H1 (cell line): ENCODE measurements around the gene DUSP2. TPM values are rescaled to one million over a fixed set of nuclear protein-coding genes. Genes with fewer than 3 reads are reported as not detected.

Experiments
- CTCF ChIA-PET: fragments of 300-600 bp; sonication (Branson Sonifier 250); formaldehyde crosslinking; loops from one replicate; lab custom pipeline; 2021; ENCODE audit not compliant: partially characterized antibody; lab: Charles Lee
- POLR2A ChIA-PET: fragments of 300-600 bp; sonication (Branson Sonifier 250); formaldehyde crosslinking; loops from one replicate; lab custom pipeline; 2021; ENCODE audit warnings: inconsistent platforms; ENCODE audit not compliant: partially characterized antibody; lab: Charles Lee
- DNase-seq, 2 experiments: peaks; one replicate each; pipeline versions ENCODE4 v3.0.0 to v3.0.0-alpha.2; 2010 to 2022; ENCODE audit warnings: low spot score in 2 of 2, low read depth in 1 of 2, mixed read lengths in 1 of 2
- FAIRE-seq: peaks from 2 replicates; lab custom pipeline; 2011; peaks lifted over from hg19 to GRCh38; lab: Jason Lieb, UNC
- H2AFZ ChIP-seq: 2 replicates; pipeline ENCODE4 v1.8.1; 2012; ENCODE audit warnings: low read length, inconsistent platforms
- H2AK5ac ChIP-seq: 2 replicates; pipeline ENCODE4 v1.6.1; 2013; ENCODE audit warnings: low read depth, low read length
- H2BK120ac ChIP-seq: replicated peaks from 2 replicates; pipeline ENCODE3; 2013; ENCODE audit warnings: low read depth, low read length, inconsistent platforms
- H2BK12ac ChIP-seq: 2 replicates; pipeline ENCODE4 v1.6.1; 2013; ENCODE audit warnings: low read depth, low read length
- H2BK15ac ChIP-seq: 2 replicates; pipeline ENCODE4 v1.6.1; 2013; ENCODE audit warnings: low read length
- H2BK20ac ChIP-seq: 2 replicates; pipeline ENCODE4 v1.6.1; 2013; ENCODE audit warnings: low read length
- H2BK5ac ChIP-seq: 2 replicates; pipeline ENCODE4 v1.6.1; 2013; ENCODE audit warnings: low read depth, low read length
- H3K14ac ChIP-seq: 2 replicates; pipeline ENCODE4 v1.6.1; 2013; ENCODE audit warnings: inconsistent platforms; ENCODE audit not compliant: insufficient read length
- H3K18ac ChIP-seq: 2 replicates; pipeline ENCODE4 v1.6.1; 2013; ENCODE audit warnings: low read length; ENCODE audit errors: extremely low read depth
- H3K23ac ChIP-seq: 2 replicates; pipeline ENCODE4 v1.6.1; 2013; ENCODE audit warnings: inconsistent platforms; ENCODE audit not compliant: insufficient read length
- H3K23me2 ChIP-seq: 2 replicates; pipeline ENCODE4 v1.6.1; 2013; ENCODE audit warnings: low read depth, low read length
- H3K27ac ChIP-seq: 2 replicates; pipeline ENCODE4 v1.6.1; 2011; ENCODE audit warnings: low read depth, low read length, inconsistent platforms
- H3K27me3 ChIP-seq, 4 experiments: replicated peaks in 1 of 4; 1 replicate in 1 of 4; 2 replicates in 3 of 4; pipeline versions ENCODE4 v1.6.1 to v1.8.1; 2011 to 2013; ENCODE audit warnings: low read length in 3 of 4, mild to moderate bottlenecking in 3 of 4, inconsistent platforms in 2 of 4, mixed read lengths in 2 of 4, moderate library complexity in 1 of 4; ENCODE audit not compliant: control insufficient read depth in 3 of 4, insufficient read depth in 3 of 4; ENCODE audit errors: extremely low read depth in 1 of 4
- H3K36me3 ChIP-seq, 4 experiments: 2 replicates each; pipeline versions ENCODE4 v1.6.1 to v1.8.1; 2011 to 2013; ENCODE audit warnings: mild to moderate bottlenecking in 4 of 4, low read length in 3 of 4, moderate library complexity in 2 of 4, control low read depth in 1 of 4, inconsistent platforms in 1 of 4; ENCODE audit not compliant: insufficient read depth in 4 of 4, control insufficient read depth in 2 of 4
- H3K4ac ChIP-seq: replicated peaks from 2 replicates; pipeline ENCODE3; 2013; ENCODE audit warnings: low read length, low read depth, mixed read lengths, inconsistent platforms; ENCODE audit not compliant: insufficient read length
- H3K4me1 ChIP-seq, 4 experiments: replicated peaks in 1 of 4; 1 replicate in 1 of 4; 2 replicates in 3 of 4; pipeline versions ENCODE4 v1.6.1 to v1.8.1; 2011 to 2013; ENCODE audit warnings: low read length in 3 of 4, inconsistent platforms in 2 of 4, mixed read lengths in 1 of 4; ENCODE audit not compliant: insufficient read depth in 4 of 4, control insufficient read depth in 3 of 4
- H3K4me2 ChIP-seq, 2 experiments: 2 replicates each; pipeline versions ENCODE4 v1.6.1 to v1.8.1; 2011 to 2013; ENCODE audit warnings: low read depth in 2 of 2, low read length in 2 of 2, control low read depth in 1 of 2, inconsistent platforms in 1 of 2, mild to moderate bottlenecking in 1 of 2; ENCODE audit not compliant: insufficient read depth in 1 of 2
- H3K4me3 ChIP-seq, 4 experiments: fragments of 200-600, 300-600 bp in 1 of 4; sonication (generic), shearing (Covaris generic), sonication (Bioruptor Twin) in 1 of 4; 2 replicates each; pipeline versions ENCODE4 v1.5.1 to v1.8.1; 2011 to 2016; ENCODE audit warnings: low read length in 4 of 4, low read depth in 3 of 4, control low read depth in 2 of 4, inconsistent platforms in 2 of 4, mild to moderate bottlenecking in 2 of 4, mixed read lengths in 1 of 4, moderate library complexity in 1 of 4; ENCODE audit not compliant: insufficient read depth in 2 of 4; ENCODE audit errors: extremely low read depth in 1 of 4
- H3K56ac ChIP-seq: replicated peaks from 2 replicates; pipeline ENCODE3; 2013; ENCODE audit warnings: low read depth, mild to moderate bottlenecking, mixed read lengths, low read length, inconsistent platforms; ENCODE audit not compliant: insufficient read length
- H3K79me1 ChIP-seq: 2 replicates; pipeline ENCODE4 v1.6.1; 2013; ENCODE audit warnings: low read depth, low read length, control low read depth
- H3K79me2 ChIP-seq, 2 experiments: 2 replicates each; pipeline versions ENCODE4 v1.6.1 to v1.8.1; 2012 to 2013; ENCODE audit warnings: low read length in 2 of 2, mild to moderate bottlenecking in 2 of 2, inconsistent platforms in 1 of 2; ENCODE audit not compliant: insufficient read depth in 2 of 2, control insufficient read depth in 1 of 2
- H3K9ac ChIP-seq, 4 experiments: replicated peaks in 1 of 4; 1 replicate in 1 of 4; 2 replicates in 3 of 4; pipeline versions ENCODE4 v1.6.1 to v1.8.1; 2011 to 2013; ENCODE audit warnings: low read depth in 3 of 4, low read length in 3 of 4, control low read depth in 2 of 4, mild to moderate bottlenecking in 2 of 4, moderate library complexity in 2 of 4, inconsistent platforms in 1 of 4; ENCODE audit errors: extremely low read depth in 1 of 4
- H3K9me3 ChIP-seq, 2 experiments: 2 replicates each; pipeline versions ENCODE4 v1.6.1 to v1.8.1; 2012 to 2013; ENCODE audit warnings: mild to moderate bottlenecking in 2 of 2, moderate library complexity in 2 of 2, control low read depth in 1 of 2, inconsistent platforms in 1 of 2, low read depth in 1 of 2, low read length in 1 of 2, mixed read lengths in 1 of 2; ENCODE audit not compliant: insufficient read depth in 2 of 2
- H4K20me1 ChIP-seq, 2 experiments: replicated peaks in 1 of 2; 2 replicates each; pipeline versions ENCODE3 to v1.8.1; 2011 to 2013; ENCODE audit warnings: inconsistent platforms in 2 of 2, low read length in 2 of 2, mild to moderate bottlenecking in 1 of 2; ENCODE audit not compliant: insufficient read depth in 2 of 2, control insufficient read depth in 1 of 2
- H4K5ac ChIP-seq: 2 replicates; pipeline ENCODE4 v1.6.1; 2013; ENCODE audit warnings: low read length, low read depth, mixed read lengths, inconsistent platforms; ENCODE audit not compliant: insufficient read length
- H4K8ac ChIP-seq: 2 replicates; pipeline ENCODE4 v1.8.0; 2013; ENCODE audit warnings: mild to moderate bottlenecking, moderate library complexity, low read length, inconsistent platforms; ENCODE audit not compliant: insufficient read depth; ENCODE audit errors: extremely low read depth
- H4K91ac ChIP-seq: replicated peaks from 2 replicates; pipeline ENCODE3; 2013; ENCODE audit warnings: low read length, mixed read lengths, inconsistent platforms; ENCODE audit not compliant: insufficient read length
- BRCA1 ChIP-seq: IDR thresholded peaks from 2 replicates; pipeline ENCODE4 v1.6.1; 2012; ENCODE audit warnings: low read depth, low read length, improper control_type of control experiment
- CEBPB ChIP-seq: IDR thresholded peaks from 2 replicates; pipeline ENCODE4 v1.6.1; 2012; ENCODE audit warnings: low read depth, low read length
- CREB1 ChIP-seq: IDR thresholded peaks from 2 replicates; pipeline ENCODE4 v1.6.1; 2012; ENCODE audit warnings: inconsistent platforms
- GTF2F1 ChIP-seq: IDR thresholded peaks from 2 replicates; pipeline ENCODE4 v1.6.1; 2012; ENCODE audit warnings: low read depth, low read length, improper control_type of control experiment, borderline replicate concordance
- HDAC2 ChIP-seq, 2 experiments: fragments of 300-600 bp in 1 of 2; sonication (generic) in 1 of 2; IDR thresholded peaks; 2 replicates each; pipeline ENCODE4 v1.6.1; 2011 to 2012; ENCODE audit warnings: low read depth in 2 of 2, low read length in 2 of 2, mild to moderate bottlenecking in 2 of 2, moderate library complexity in 2 of 2, borderline replicate concordance in 1 of 2, inconsistent platforms in 1 of 2
- HDAC6 ChIP-seq: IDR thresholded peaks from one replicate; pipeline ENCODE4 v1.7.1; 2012; ENCODE audit warnings: low read depth, mild to moderate bottlenecking, inconsistent platforms, low read length, moderate library complexity
- JUN ChIP-seq: IDR thresholded peaks from 2 replicates; pipeline ENCODE4 v1.6.1; 2011; ENCODE audit warnings: low read depth, mild to moderate bottlenecking, improper control_type of control experiment, low read length
- MAFK ChIP-seq: IDR thresholded peaks from 2 replicates; pipeline ENCODE4 v1.6.1; 2012; ENCODE audit warnings: low read depth, mild to moderate bottlenecking, improper control_type of control experiment, low read length
- NANOG ChIP-seq: IDR thresholded peaks from 2 replicates; pipeline ENCODE4 v1.6.1; 2011; ENCODE audit warnings: low read length, low read depth, mild to moderate bottlenecking, inconsistent platforms; ENCODE audit not compliant: insufficient read depth, poor library complexity, severe bottlenecking
- SAP30 ChIP-seq: fragments of 300-600 bp; sonication (generic); IDR thresholded peaks from 2 replicates; pipeline ENCODE4 v1.7.1; 2012; ENCODE audit warnings: low read length, moderate library complexity, mild to moderate bottlenecking, inconsistent platforms; ENCODE audit not compliant: insufficient read depth, insufficient replicate concordance
- SIN3A ChIP-seq, 2 experiments: IDR thresholded peaks in 1 of 2; conservative IDR thresholded peaks in 1 of 2; 2 replicates each; pipeline ENCODE4 v1.6.1; 2011 to 2012; ENCODE audit warnings: low read length in 2 of 2, improper control_type of control experiment in 1 of 2, low read depth in 1 of 2, mild to moderate bottlenecking in 1 of 2
- TAF1 ChIP-seq: IDR thresholded peaks from 2 replicates; pipeline ENCODE4 v1.6.1; 2011; ENCODE audit warnings: mild to moderate bottlenecking, low read depth, low read length
- TAF7 ChIP-seq: optimal IDR thresholded peaks from 2 replicates; pipeline ENCODE3; 2011; ENCODE audit warnings: low read depth, mild to moderate bottlenecking, inconsistent platforms, low read length, moderate library complexity, borderline replicate concordance
- TCF12 ChIP-seq: IDR thresholded peaks from 2 replicates; pipeline ENCODE4 v1.6.1; 2011; ENCODE audit warnings: low read depth, mild to moderate bottlenecking, low read length
- WGBS, 2 experiments: shearing (Covaris generic) in 1 of 2; methylation state at CpG; one replicate each; pipeline versions ENCODE4 v1.1.6 to v1.1.7; 2013 to 2015; ENCODE audit warnings: low lambda C conversion rate in 2 of 2, mixed read lengths in 2 of 2, inconsistent platforms in 1 of 2, low coverage in 1 of 2, missing lambda C conversion rate in 1 of 2; ENCODE audit not compliant: insufficient replicate concordance in 2 of 2, insufficient coverage in 1 of 2, insufficient read length in 1 of 2; ENCODE audit errors: extremely low coverage in 1 of 2, missing lambda C conversion rate in 1 of 2; 5-methylcytosine and 5-hydroxymethylcytosine counted together
- polyA plus RNA-seq, 7 experiments: library from polyadenylated mRNA; depleted of rRNA in 3 of 7; stranded (reverse) in 5 of 7; unstranded in 2 of 7; fragments of >200 nt in 5 of 7; fragments of 200-250 nt in 2 of 7; gene quantifications; 1 replicate in 5 of 7; 2 replicates in 1 of 7; 4 replicates in 1 of 7; pipeline versions ENCODE4 v1.2.1 to v1.2.3, GENCODE V29; 2011 to 2013; ENCODE audit warnings: missing spikeins in 2 of 7, mixed read lengths in 2 of 7
- total RNA-seq: library from RNA; stranded (reverse); fragmentation: NEBNext Ultra II Directional; extraction: Animal tissue kit (Norgen Biotek cat#: 25700); gene quantifications from 2 replicates; pipeline ENCODE4 v1.2.1, GENCODE V29; 2021

The DUSP2 gene
- total and polyA plus RNA-seq, 2 of the 8 experiments (the other 6 are each of a cell fraction or from before 2014, with no cell fraction given), result 10.1 to 10.4 TPM

DNA sequence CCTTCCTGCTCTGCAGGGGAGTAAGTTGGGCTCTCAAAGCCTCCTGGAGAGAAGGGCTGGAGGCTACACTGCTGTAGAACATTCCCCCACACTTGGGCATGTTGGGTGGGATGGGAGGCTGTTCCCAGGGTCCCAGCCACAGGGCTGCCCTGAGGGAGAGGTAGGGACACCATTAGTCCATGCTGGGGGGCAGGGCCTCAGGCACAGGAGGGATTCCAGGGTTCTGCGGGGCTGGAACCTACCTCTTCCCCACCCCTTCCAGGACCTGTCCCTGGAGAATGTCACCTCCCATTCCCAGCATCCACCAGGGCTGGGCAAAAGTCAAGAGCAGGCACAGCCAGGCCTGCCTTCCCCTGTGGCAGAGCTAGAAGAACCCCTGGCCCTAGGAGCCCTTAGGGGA is 21.9 kb downstream of the DUSP2 start:
- ChIA-PET POLR2A (no interaction called here), CTCF (interaction anchor here (0.9 to 3.2 kb wide), 8 partner anchors 15 to 130 kb away, joined by 3 to 12 read pairs (median 4); partner anchors contain the start of gene ASTL)
- H3K27ac ChIP-seq, result no peak overlapping the region
- H3K79me1 ChIP-seq, result no peaks in the 10 kb centered on the region
- H2BK12ac ChIP-seq, result no peak overlapping the region
- no peak overlapping the region for H4K91ac ChIP-seq
- H4K8ac ChIP-seq, result no peak overlapping the region
- no peak overlapping the region for H3K14ac ChIP-seq
- 92% methylated on average over 1 of the region's 1 CpG; no CpG with 5 or more reads in 1 of the 2 experiments for WGBS, 2 experiments
- H3K23ac ChIP-seq, result no peak overlapping the region
- H2AFZ ChIP-seq, result no peak overlapping the region
- peaks cover 0 to 4% (median 3%) of the 10 kb centered on the region in 4 experiments; a peak in 4 of 7 replicates for H3K27me3 ChIP-seq
- H3K4ac ChIP-seq, result no peak overlapping the region
- no peaks in the 10 kb centered on the region for H4K20me1 ChIP-seq
- H2BK5ac ChIP-seq, result no peak overlapping the region; the same call in 1 of the 2 replicates
- no peak overlapping the region for H2BK20ac ChIP-seq
- no peaks in the 10 kb centered on the region for H3K36me3 ChIP-seq
- H2AK5ac ChIP-seq, result no peak overlapping the region
- H2BK15ac ChIP-seq, result no peak overlapping the region
- peaks cover 0 to 4% (median 2%) of the 10 kb centered on the region in 4 experiments; a peak in 3 of 7 replicates for H3K4me1 ChIP-seq
- no peak overlapping the region for H3K4me2 ChIP-seq
- no peak overlapping the region for H2BK120ac ChIP-seq
- H3K79me2 ChIP-seq, result no peaks in the 10 kb centered on the region
- no peak overlapping the region for H3K9ac ChIP-seq
- no peak overlapping the region for H3K4me3 ChIP-seq
- H4K5ac ChIP-seq, result no peak overlapping the region
- no peak for FAIRE-seq
- no peaks in the 10 kb centered on the region for H3K9me3 ChIP-seq
- H3K56ac ChIP-seq, result no peak overlapping the region
- no peak overlapping the region for H3K18ac ChIP-seq
- H3K23me2 ChIP-seq, result no peaks in the 10 kb centered on the region
- DNase-seq, result no peak
- TF ChIP-seq HDAC2 (IDR thresholded peaks at IDR 0.05; ENCODE audit: borderline replicate concordance in 1 of 2, low read depth in 2 of 2, low read length in 2 of 2), result no peak
- TF ChIP-seq GTF2F1, result no peak
- TF ChIP-seq JUN, result no peak
- TF ChIP-seq MAFK, result no peak
- no peak for TF ChIP-seq TAF7
- TF ChIP-seq CEBPB, result no peak
- no peak for TF ChIP-seq CREB1
- no peak for TF ChIP-seq SIN3A (conservative IDR thresholded peaks at IDR 0.05 in 1 of 2, IDR thresholded peaks at IDR 0.05 in 1 of 2; ENCODE audit: low read depth in 1 of 2, low read length in 2 of 2)
- TF ChIP-seq BRCA1, result no peak
- TF ChIP-seq HDAC6, result no peak
- TF ChIP-seq TAF1, result no peak
- TF ChIP-seq SAP30, result no peak
- TF ChIP-seq NANOG, result no peak
- no peak for TF ChIP-seq TCF12
